CD4-positive, alpha-beta T cell treated with Interleukin-12 subunit alpha and Interleukin-12 subunit beta, for 1 hour (primary cell): ENCODE results near the gene NSD2.
A peak's percentile ranks its signal among the peaks of the same experiment; 100 is the strongest.
"Not testable (repeated sequence)": the region's sequence is repeated elsewhere in the genome, so short reads cannot be mapped to it uniquely, and the experiment has no call there.

Source experiments
- DNase-seq: peaks from one replicate; pipeline ENCODE4 v3.0.0-alpha.2; 2020

Gene NSD2

DNA sequence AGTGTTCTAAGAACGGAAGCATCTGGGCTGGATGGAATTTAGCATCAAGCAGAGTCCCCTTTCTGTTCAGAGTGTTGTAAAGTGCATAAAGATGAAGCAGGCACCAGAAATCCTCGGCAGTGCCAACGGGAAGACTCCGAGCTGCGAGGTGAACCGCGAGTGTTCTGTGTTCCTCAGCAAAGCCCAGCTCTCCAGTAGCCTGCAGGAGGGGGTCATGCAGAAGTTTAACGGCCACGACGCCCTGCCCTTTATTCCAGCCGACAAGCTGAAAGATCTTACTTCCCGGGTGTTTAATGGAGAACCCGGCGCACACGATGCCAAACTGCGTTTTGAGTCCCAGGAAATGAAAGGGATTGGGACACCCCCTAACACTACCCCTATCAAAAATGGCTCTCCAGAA lies 29.4 kb downstream of the NSD2 start:
- no peak for DNase-seq

DNA sequence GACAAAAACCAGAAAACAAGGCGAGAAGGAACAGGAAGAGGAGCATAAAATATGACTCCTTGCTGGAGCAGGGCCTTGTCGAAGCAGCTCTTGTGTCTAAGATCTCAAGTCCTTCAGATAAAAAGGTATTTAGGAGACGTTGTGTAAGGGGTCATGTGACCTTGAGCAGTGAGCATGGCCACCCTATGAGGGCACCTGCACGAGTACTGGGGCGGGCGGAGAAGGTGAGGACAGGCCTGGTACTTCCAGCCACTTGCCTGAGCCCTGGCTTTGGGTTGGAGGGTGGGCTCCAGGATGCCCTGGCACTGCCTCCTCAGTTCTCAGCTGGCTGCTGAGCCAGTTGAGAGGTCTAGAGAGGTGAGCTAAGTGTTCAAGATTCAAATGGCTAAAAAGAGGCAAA lies 29.9 kb downstream of the NSD2 start:
- no peak for DNase-seq

- no peak for DNase-seq
Observed at GRCh38 chr4:1902243-1902642, 31.1 kb downstream of the NSD2 start.

DNA sequence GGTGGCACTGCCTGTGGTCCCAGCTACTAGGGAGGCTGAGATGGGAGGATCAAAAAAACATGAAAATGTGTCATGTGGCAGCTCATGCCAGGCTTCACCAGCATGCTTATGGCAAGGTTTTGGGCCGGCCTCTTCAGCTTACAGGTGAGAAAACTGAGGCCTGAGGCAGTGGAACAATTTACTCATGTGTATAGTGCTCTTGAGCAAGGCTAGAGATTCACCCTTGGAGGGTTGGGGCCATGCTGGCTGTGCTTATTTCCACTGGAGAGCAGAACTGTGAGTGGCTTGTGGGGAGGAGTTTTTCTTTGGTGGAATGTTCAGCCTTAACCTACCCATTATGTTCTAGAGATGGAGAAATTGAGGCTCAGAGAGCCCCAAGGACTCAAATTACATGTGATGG lies 31.8 kb downstream of the NSD2 start:
- no peak for DNase-seq

- no peak for DNase-seq
Observed at GRCh38 chr4:1904042-1904441, 32.8 kb downstream of the NSD2 start.

DNA sequence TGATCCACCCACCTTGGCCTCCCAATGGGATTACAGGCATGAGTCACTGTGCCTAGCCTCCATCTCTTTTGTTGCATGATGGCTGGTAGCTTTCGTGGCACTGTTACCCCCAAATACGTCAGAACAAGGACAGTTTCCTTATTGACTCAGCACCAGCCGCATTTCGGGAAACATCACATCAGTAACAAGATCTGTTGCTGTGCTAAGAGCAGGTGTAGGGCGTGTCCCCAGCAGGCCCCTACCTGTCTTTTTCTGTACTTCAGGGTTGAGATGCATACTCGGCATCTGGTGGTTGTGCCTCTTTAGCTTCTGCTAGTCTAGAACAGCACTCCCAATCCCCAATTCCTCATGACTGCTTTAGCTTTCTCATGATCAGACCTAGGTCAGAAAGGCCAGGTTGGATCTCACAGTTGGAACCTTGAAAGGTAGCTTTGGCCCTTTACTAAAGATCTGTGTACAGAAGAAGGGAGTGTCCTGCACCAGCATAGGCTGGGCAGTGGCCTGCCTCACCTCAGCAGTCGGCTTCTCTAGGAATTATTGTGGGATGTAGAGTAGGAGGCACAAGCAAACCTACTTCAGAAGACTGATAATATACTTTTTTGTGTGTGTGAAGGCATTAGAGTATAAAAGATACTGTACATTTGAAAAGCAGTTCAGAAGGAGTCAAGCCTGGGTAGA lies 36.8 kb downstream of the NSD2 start:
- no peak for DNase-seq

- DNase-seq = not testable (repeated sequence)
Observed at GRCh38 chr4:1909696-1910095, 38.5 kb downstream of the NSD2 start.

- peak; percentile 29 for DNase-seq
Observed at GRCh38 chr4:1910643-1911042, 39.5 kb downstream of the NSD2 start.

DNA sequence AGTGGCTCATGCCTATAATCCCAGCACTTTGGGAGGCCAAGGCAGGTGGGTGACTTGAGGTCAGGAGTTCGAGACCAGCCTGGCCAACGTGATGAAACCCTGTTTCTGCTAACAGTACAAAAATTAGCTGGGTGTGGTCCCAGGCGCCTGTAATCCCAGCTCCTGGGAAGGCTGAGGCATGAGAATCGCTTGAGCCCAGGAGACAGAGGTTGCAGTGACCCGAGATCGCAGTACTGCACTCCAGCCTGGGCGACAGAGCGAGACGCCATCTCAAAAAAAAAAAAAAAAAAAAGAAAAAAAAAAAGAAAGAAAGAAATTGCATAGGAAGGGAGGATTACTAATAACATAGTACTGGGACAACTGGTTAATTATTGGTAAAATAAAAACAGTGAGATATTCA lies 40.1 kb downstream of the NSD2 start:
- DNase-seq = not testable (repeated sequence)

DNA sequence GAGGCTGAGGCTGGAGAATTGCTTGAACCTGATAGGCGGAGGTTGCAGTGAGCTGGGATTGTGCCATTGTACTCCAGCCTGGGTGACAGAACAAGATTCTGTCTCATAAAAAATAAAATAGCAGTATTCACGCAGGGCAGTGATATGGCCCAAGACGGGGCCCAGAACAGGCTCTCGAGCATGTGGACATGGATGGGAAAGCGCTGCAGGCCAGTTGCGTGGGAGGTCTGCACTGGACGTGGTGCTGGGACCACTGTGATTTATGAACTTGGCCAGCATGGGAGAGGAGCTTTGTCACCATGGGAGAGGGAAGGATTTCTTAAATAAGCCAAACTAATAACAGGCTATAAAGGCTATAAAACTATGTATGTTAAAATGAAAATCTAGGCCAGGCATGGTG lies 51.6 kb downstream of the NSD2 start:
- no peak for DNase-seq

GRCh38 chr4:1927675-1928074 lies 56.5 kb downstream of the NSD2 start:
- no peak for DNase-seq

DNA sequence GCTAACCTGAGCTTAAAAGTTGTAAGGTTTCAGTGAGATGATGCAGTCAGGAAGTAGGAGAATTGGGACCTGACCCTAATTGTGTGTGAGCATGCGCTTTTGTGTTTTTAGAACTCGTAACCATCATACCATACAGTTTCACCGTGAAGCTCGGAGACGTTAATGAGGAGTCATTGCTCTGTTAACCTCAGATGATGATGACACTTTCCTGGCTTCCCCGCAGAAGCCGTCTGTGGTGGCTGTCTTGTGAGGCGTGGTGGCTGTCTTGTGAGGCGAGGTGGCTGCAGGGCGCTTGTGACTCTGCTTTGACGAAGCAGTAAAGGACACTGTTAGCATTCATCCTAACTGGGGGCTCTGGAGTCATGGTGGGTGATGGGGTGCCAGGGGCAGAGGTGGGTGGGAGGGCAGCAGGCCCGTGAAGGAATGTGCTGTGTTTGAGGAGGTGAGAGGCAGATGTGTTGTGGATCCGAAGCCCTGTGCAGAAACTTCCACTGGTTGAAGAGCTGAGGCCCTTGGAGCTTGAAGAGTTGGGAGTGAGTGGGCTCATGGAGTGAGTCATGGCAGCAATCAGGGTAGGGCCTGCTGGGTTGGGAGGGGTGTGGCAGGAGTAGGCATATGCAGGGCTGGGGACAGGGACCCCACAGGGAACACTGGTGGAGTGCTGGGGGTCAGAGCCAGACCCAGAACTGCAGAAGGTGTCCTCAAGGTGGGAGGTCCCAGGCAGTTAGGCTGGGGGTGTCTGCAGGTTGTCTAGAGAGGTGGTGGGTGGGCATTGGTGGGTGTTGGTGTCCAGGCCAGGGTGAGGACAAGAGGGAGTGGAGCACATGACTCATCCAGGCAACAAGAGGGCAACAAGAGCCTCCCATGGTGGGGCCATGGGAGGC lies 57.4 kb downstream of the NSD2 start:
- peak; percentile 16 for DNase-seq

- DNase-seq = no peak
Observed at GRCh38 chr4:1932736-1933135, 61.5 kb downstream of the NSD2 start.

GRCh38 chr4:1933700-1934099 lies 62.5 kb downstream of the NSD2 start:
- no peak for DNase-seq

GRCh38 chr4:1937550-1937949 lies 66.4 kb downstream of the NSD2 start:
- DNase-seq = no peak

GRCh38 chr4:1938027-1938426 lies 66.8 kb downstream of the NSD2 start:
- DNase-seq = no peak

- no peak for DNase-seq
Observed at GRCh38 chr4:1939664-1940509, 68.7 kb downstream of the NSD2 start.

- DNase-seq = no peak
Observed at GRCh38 chr4:1940566-1940965, 69.4 kb downstream of the NSD2 start.

DNA sequence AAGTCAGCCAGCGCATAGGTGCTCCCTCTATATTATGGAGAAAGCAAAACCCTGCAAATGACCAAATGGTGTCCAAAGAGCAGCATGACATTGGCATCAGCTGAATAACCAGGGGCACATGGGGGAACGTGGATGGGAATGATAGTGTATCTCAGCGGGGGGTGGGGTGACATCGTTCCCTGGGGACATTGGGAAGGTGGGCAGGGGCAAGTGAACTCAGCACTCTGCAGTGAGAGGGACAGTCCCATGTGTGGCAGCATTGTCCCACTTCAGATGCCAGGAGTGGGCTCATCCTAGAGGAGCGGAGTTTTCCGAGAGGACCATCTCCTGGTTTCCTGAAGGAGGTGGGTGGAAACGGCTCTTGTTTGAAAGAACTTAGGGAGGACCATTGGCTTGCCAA lies 72.7 kb downstream of the NSD2 start:
- DNase-seq = no peak

- no peak for DNase-seq
Observed at GRCh38 chr4:1945124-1945895, 74.1 kb downstream of the NSD2 start.

- no peak for DNase-seq
Observed at GRCh38 chr4:1945912-1946311, 74.7 kb downstream of the NSD2 start.

- DNase-seq = no peak
Observed at GRCh38 chr4:1948232-1948631, 77.0 kb downstream of the NSD2 start.
